ENCODE results near the gene TIMM44. TPM values are rescaled to one million over a fixed set of nuclear protein-coding genes. Genes with fewer than 3 reads are reported as not detected.

Gene TIMM44
- polyA plus RNA-seq, 2 donors: 42.1 to 53.4 TPM

GRCh38 chr19:7912697-7913564 lies 30.5 kb downstream of the TIMM44 start:
- Histone ChIP-seq H3K27ac (ENCODE audit: low read depth in 2 of 2, low read length in 1 of 2) (no peak overlapping the region), H3K4me1 (ENCODE audit: control insufficient read depth in 2 of 2, insufficient read depth in 2 of 2, low read length in 1 of 2) (peaks cover 0 to 22% of the 10 kb centered on the region in 2 donors), H3K36me3 (ENCODE audit: control insufficient read depth in 2 of 2, insufficient read depth in 2 of 2, low read length in 1 of 2) (peaks cover 12 to 36% of the 10 kb centered on the region in 2 donors), H3K9me3 (ENCODE audit: control insufficient read depth in 2 of 2, insufficient read depth in 1 of 2, low read depth in 1 of 2, low read length in 1 of 2) (peaks cover 0 to 5% of the 10 kb centered on the region in 2 donors), H3K4me3 (ENCODE audit: low read depth in 1 of 2, low read length in 2 of 2) (no peak overlapping the region), H3K27me3 (ENCODE audit: control insufficient read depth in 1 of 2, insufficient read depth in 2 of 2, low read length in 2 of 2) (peaks cover 0 to 12% of the 10 kb centered on the region in 2 donors)
- WGBS, 2 donors: 92 to 93% methylated on average over 36 to 39 of the region's 39 CpGs

DNA sequence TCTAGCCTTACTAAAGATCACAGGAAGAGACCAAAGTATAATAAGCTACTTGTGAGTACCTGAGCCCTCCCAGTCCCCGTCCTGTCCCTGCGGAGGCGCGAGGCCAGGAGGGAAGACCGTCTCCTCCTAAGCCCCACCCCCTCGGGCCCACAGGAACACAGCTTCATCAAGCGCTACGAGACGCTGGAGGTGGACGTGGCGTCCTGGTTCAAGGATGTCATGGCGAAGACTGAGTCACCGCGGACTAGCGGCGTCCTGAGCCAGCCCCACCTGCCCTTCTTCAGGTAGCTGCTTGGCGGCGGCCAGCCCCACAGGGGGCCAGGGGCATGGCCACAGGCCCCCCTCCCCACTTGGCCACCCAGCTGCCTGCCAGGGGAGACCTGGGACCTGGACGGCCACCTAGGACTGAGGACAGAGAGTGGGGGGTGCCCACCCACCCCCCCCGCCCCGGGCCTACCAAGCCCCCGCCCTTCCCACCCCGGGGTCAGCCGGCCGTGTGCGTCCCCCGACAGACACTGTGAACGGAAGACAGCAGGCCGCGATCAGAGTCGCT lies 31.2 kb downstream of the TIMM44 start:
- WGBS, 2 donors: 86 to 91% methylated on average over 31 of the region's 31 CpGs
- Histone ChIP-seq H3K27me3 (ENCODE audit: control insufficient read depth in 1 of 2, insufficient read depth in 2 of 2, low read length in 2 of 2) (peaks cover 0 to 8% of the 10 kb centered on the region in 2 donors), H3K9me3 (ENCODE audit: control insufficient read depth in 2 of 2, insufficient read depth in 1 of 2, low read depth in 1 of 2, low read length in 1 of 2) (peaks cover 0 to 2% of the 10 kb centered on the region in 2 donors), H3K27ac (ENCODE audit: low read depth in 2 of 2, low read length in 1 of 2) (no peak overlapping the region), H3K4me3 (ENCODE audit: low read depth in 1 of 2, low read length in 2 of 2) (no peak overlapping the region), H3K36me3 (ENCODE audit: control insufficient read depth in 2 of 2, insufficient read depth in 2 of 2, low read length in 1 of 2) (peaks cover 12 to 36% of the 10 kb centered on the region in 2 donors), H3K4me1 (ENCODE audit: control insufficient read depth in 2 of 2, insufficient read depth in 2 of 2, low read length in 1 of 2) (peaks cover 0 to 19% of the 10 kb centered on the region in 2 donors)

DNA sequence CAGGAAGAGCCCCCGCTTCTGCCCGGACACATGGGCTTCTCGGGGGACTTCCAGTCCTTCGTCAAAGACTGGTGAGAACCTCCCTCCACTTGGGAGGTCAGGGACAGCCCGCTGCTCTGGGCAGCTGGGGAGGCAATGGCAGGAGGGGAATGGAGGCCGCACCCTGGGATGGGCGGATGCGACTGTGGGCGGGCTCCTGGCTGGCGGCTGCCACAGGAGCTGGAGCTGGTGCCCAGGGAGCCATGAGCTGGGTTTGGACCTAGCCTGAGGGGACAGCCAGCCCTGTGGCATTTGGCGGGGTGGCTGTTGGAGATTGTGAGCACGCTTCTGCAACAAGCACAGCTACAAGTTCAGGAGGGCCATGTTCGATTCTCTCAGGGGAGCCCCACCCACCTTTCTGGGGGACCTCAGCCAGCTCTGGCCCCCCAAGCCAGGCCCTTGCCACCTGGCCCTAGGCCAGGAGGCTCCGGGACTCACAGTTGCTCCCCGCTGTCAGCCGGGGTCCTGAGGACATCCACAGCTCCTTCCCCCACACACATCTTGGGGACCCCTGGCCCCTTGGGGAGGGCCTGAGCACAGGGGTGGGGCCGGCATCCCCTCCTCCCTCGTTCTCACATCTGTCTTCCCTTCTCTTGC lies 31.8 kb downstream of the TIMM44 start:
- H3K4me3 ChIP-seq (ENCODE audit: low read depth in 1 of 2, low read length in 2 of 2): no peak overlapping the region
- H3K36me3 ChIP-seq (ENCODE audit: control insufficient read depth in 2 of 2, insufficient read depth in 2 of 2, low read length in 1 of 2): peaks cover 12 to 36% of the 10 kb centered on the region in 2 donors
- H3K9me3 ChIP-seq (ENCODE audit: control insufficient read depth in 2 of 2, insufficient read depth in 1 of 2, low read depth in 1 of 2, low read length in 1 of 2): peaks cover 0 to 2% of the 10 kb centered on the region in 2 donors
- no peak overlapping the region for H3K27ac ChIP-seq (ENCODE audit: low read depth in 2 of 2, low read length in 1 of 2)
- H3K27me3 ChIP-seq (ENCODE audit: control insufficient read depth in 1 of 2, insufficient read depth in 2 of 2, low read length in 2 of 2): peaks cover 0 to 6% of the 10 kb centered on the region in 2 donors
- WGBS, 2 donors: 83 to 85% methylated on average over 18 of the region's 18 CpGs
- H3K4me1 ChIP-seq (ENCODE audit: control insufficient read depth in 2 of 2, insufficient read depth in 2 of 2, low read length in 1 of 2): peaks cover 0 to 19% of the 10 kb centered on the region in 2 donors

DNA sequence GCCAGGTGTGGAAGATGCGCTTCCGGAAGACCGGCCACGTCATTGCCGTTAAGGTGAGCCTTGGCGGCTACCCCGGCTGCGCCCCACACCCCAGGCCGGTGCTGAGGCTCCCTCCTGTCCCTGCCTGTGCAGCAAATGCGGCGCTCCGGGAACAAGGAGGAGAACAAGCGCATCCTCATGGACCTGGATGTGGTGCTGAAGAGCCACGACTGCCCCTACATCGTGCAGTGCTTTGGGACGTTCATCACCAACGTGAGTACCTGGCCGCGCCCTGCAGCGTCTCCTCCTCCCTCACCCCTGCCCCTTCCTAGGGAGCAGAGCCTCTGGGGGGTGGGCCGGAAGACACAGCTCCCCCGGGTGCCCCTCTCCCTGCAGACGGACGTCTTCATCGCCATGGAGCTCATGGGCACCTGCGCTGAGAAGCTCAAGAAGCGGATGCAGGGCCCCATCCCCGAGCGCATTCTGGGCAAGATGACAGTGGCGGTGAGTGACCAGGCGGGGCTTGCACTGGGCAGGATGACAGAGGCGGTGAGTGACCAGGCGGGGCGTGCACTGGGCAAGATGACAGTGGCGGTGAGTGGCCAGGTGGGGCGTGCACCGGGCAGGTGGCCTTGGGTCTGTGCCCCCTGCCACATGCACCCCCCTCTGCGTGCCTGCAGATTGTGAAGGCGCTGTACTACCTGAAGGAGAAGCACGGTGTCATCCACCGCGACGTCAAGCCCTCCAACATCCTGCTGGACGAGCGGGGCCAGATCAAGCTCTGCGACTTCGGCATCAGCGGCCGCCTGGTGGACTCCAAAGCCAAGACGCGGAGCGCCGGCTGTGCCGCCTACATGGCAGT lies 32.9 kb downstream of the TIMM44 start:
- Histone ChIP-seq H3K36me3 (ENCODE audit: control insufficient read depth in 2 of 2, insufficient read depth in 2 of 2, low read length in 1 of 2) (peaks cover 12 to 42% of the 10 kb centered on the region in 2 donors), H3K27me3 (ENCODE audit: control insufficient read depth in 1 of 2, insufficient read depth in 2 of 2, low read length in 2 of 2) (peaks cover 0 to 1% of the 10 kb centered on the region in 2 donors), H3K27ac (ENCODE audit: low read depth in 2 of 2, low read length in 1 of 2) (no peak overlapping the region), H3K4me1 (ENCODE audit: control insufficient read depth in 2 of 2, insufficient read depth in 2 of 2, low read length in 1 of 2) (peaks cover 0 to 11% of the 10 kb centered on the region in 2 donors), H3K4me3 (ENCODE audit: low read depth in 1 of 2, low read length in 2 of 2) (no peak overlapping the region), H3K9me3 (ENCODE audit: control insufficient read depth in 2 of 2, insufficient read depth in 1 of 2, low read depth in 1 of 2, low read length in 1 of 2) (peaks cover 0 to 2% of the 10 kb centered on the region in 2 donors)
- WGBS, 2 donors: 90 to 91% methylated on average over 54 of the region's 54 CpGs

- peaks cover 12 to 42% of the 10 kb centered on the region in 2 donors for H3K36me3 ChIP-seq (ENCODE audit: control insufficient read depth in 2 of 2, insufficient read depth in 2 of 2, low read length in 1 of 2)
- no peaks in the 10 kb centered on the region for H3K27me3 ChIP-seq (ENCODE audit: control insufficient read depth in 1 of 2, insufficient read depth in 2 of 2, low read length in 2 of 2)
- WGBS, 2 donors: 88 to 93% methylated on average over 20 to 21 of the region's 21 CpGs
- H3K27ac ChIP-seq (ENCODE audit: low read depth in 2 of 2, low read length in 1 of 2): no peak overlapping the region
- peaks cover 3 to 15% of the 10 kb centered on the region in 2 donors for H3K4me1 ChIP-seq (ENCODE audit: control insufficient read depth in 2 of 2, insufficient read depth in 2 of 2, low read length in 1 of 2)
- peaks cover 0 to 3% of the 10 kb centered on the region in 2 donors for H3K9me3 ChIP-seq (ENCODE audit: control insufficient read depth in 2 of 2, insufficient read depth in 1 of 2, low read depth in 1 of 2, low read length in 1 of 2)
- no peak overlapping the region for H3K4me3 ChIP-seq (ENCODE audit: low read depth in 1 of 2, low read length in 2 of 2)
These were observed 33.9 kb downstream of the TIMM44 start for GRCh38 chr19:7909471-7910067.

GRCh38 chr19:7908742-7909461 lies 34.6 kb downstream of the TIMM44 start:
- WGBS, 2 donors: 70 to 80% methylated on average over 18 to 19 of the region's 19 CpGs
- H3K9me3 ChIP-seq (ENCODE audit: control insufficient read depth in 2 of 2, insufficient read depth in 1 of 2, low read depth in 1 of 2, low read length in 1 of 2): peaks cover 0 to 3% of the 10 kb centered on the region in 2 donors
- H3K4me3 ChIP-seq (ENCODE audit: low read depth in 1 of 2, low read length in 2 of 2): no peak overlapping the region
- H3K36me3 ChIP-seq (ENCODE audit: control insufficient read depth in 2 of 2, insufficient read depth in 2 of 2, low read length in 1 of 2): peaks cover 12 to 42% of the 10 kb centered on the region in 2 donors
- H3K4me1 ChIP-seq (ENCODE audit: control insufficient read depth in 2 of 2, insufficient read depth in 2 of 2, low read length in 1 of 2): peaks cover 3 to 20% of the 10 kb centered on the region in 2 donors
- H3K27ac ChIP-seq (ENCODE audit: low read depth in 2 of 2, low read length in 1 of 2): no peak overlapping the region
- no peaks in the 10 kb centered on the region for H3K27me3 ChIP-seq (ENCODE audit: control insufficient read depth in 1 of 2, insufficient read depth in 2 of 2, low read length in 2 of 2)

- Histone ChIP-seq H3K27me3 (ENCODE audit: control insufficient read depth in 1 of 2, insufficient read depth in 2 of 2, low read length in 2 of 2) (no peaks in the 10 kb centered on the region), H3K9me3 (ENCODE audit: control insufficient read depth in 2 of 2, insufficient read depth in 1 of 2, low read depth in 1 of 2, low read length in 1 of 2) (peaks cover 0 to 3% of the 10 kb centered on the region in 2 donors), H3K36me3 (ENCODE audit: control insufficient read depth in 2 of 2, insufficient read depth in 2 of 2, low read length in 1 of 2) (peaks cover 12 to 42% of the 10 kb centered on the region in 2 donors), H3K27ac (ENCODE audit: low read depth in 2 of 2, low read length in 1 of 2) (no peak overlapping the region), H3K4me1 (ENCODE audit: control insufficient read depth in 2 of 2, insufficient read depth in 2 of 2, low read length in 1 of 2) (peaks cover 3 to 20% of the 10 kb centered on the region in 2 donors), H3K4me3 (ENCODE audit: low read depth in 1 of 2, low read length in 2 of 2) (no peak overlapping the region)
- WGBS, 2 donors: 75 to 78% methylated on average over 14 of the region's 14 CpGs
These were observed 35.3 kb downstream of the TIMM44 start for GRCh38 chr19:7908078-7908699.

DNA sequence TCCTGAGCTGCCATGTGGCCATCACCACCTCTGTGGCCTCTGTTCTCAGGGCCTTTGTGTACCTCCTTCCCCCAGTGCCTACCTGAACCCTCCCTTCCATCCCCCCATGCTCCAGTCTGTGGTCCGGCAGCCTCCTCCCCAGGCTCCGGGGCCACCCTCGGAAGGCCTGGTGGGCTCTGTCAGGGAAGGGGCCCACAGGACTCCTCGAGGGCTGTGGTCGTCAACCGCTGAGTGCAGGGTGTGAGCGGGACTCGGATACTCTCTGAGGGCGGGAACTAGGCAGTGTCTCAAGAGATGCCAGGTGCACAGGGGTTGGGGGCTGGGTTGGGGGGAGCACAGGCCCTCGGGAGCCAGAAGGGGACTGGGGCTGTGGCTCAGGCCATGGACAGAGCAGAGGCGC lies 35.9 kb downstream of the TIMM44 start:
- Histone ChIP-seq H3K27ac (ENCODE audit: low read depth in 2 of 2, low read length in 1 of 2) (no peak overlapping the region), H3K36me3 (ENCODE audit: control insufficient read depth in 2 of 2, insufficient read depth in 2 of 2, low read length in 1 of 2) (peaks cover 12 to 36% of the 10 kb centered on the region in 2 donors)
- WGBS, 2 donors: 88 to 89% methylated on average over 11 of the region's 11 CpGs

More for the DNA sequence above, 35.9 kb downstream of the TIMM44 start:
- Histone ChIP-seq H3K4me3 (ENCODE audit: low read depth in 1 of 2, low read length in 2 of 2) (no peak overlapping the region), H3K27me3 (ENCODE audit: control insufficient read depth in 1 of 2, insufficient read depth in 2 of 2, low read length in 2 of 2) (no peaks in the 10 kb centered on the region), H3K9me3 (ENCODE audit: control insufficient read depth in 2 of 2, insufficient read depth in 1 of 2, low read depth in 1 of 2, low read length in 1 of 2) (peaks cover 0 to 3% of the 10 kb centered on the region in 2 donors), H3K4me1 (ENCODE audit: control insufficient read depth in 2 of 2, insufficient read depth in 2 of 2, low read length in 1 of 2) (peaks cover 3 to 24% of the 10 kb centered on the region in 2 donors)
